Upper lobe of right lung (tissue), 1 donor: ENCODE results near the gene OR2A5. TPM values are rescaled to one million over a fixed set of nuclear protein-coding genes. Genes with fewer than 3 reads are reported as not detected.

Experiments used
- ATAC-seq: fragments of 200-7000 bp; cut with Tn5 transposase; one replicate; pipeline ENCODE4 v1.9.1; 2020; ENCODE audit warnings: mild to moderate bottlenecking, moderate library complexity
- DNase-seq: peaks from one replicate; pipeline ENCODE4 v3.0.0-alpha.2; 2020
- H3K27ac ChIP-seq: fragments of 200-600 bp; one replicate; pipeline ENCODE4 v1.8.0; 2022
- H3K27me3 ChIP-seq: fragments of 200-600 bp; one replicate; pipeline ENCODE4 v1.8.0; 2022; ENCODE audit warnings: mild to moderate bottlenecking
- H3K36me3 ChIP-seq: fragments of 200-600 bp; one replicate; pipeline ENCODE4 v1.8.0; 2022
- H3K4me1 ChIP-seq: fragments of 200-600 bp; one replicate; pipeline ENCODE4 v1.8.0; 2022
- H3K4me3 ChIP-seq: fragments of 200-600 bp; one replicate; pipeline ENCODE4 v1.8.0; 2022; ENCODE audit warnings: mild to moderate bottlenecking
- H3K9me3 ChIP-seq: fragments of 200-600 bp; one replicate; pipeline ENCODE4 v1.8.0; 2022
- intact Hi-C: fragments of 100-400 bp; cut with DNase I; formaldehyde crosslinking; loops from one replicate; pipeline ENCODE4 v1.11.0; 2022
- total RNA-seq: library from RNA; stranded (reverse); fragmentation: NEBNext Ultra II Directional; extraction: Animal tissue kit (Norgen Biotek cat#: 25700); gene quantifications from one replicate; pipeline ENCODE4 v1.2.1, GENCODE V29; 2021
- TF ChIP-seq, protein P1 (sequence below): fragments of 200-600 bp; IDR thresholded peaks from one replicate; pipeline ENCODE4 v1.8.0; 2022; ENCODE audit warnings: antibody characterized with exemption
- donor health status: DM: no; HTN: yes; CAD: no; lungs with severe emphysema.

OR2A5 gene
- total RNA-seq, 1 donor from 2014 or later, result not detected

DNA sequence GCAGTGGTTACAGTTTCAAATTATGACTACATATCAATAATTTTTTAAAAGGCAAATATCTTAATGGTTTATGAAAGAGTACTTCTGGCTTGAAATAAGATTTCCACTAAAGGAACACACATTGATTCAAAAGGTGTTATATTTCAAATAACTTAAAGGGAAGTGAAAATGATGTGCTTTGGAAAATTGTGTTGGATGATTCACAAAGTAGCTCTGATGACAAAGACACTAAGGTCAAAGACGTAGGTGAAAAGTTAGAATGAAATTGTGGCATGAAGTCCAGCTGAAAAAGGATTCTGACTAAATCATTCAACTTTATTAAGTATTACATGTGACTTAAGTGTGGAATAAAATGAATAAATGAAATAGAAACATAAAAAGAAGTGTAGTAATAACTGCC lies 20.8 kb upstream of the OR2A5 start:
- Histone ChIP-seq H3K36me3 (no peaks in the 10 kb centered on the region), H3K27ac (no peak overlapping the region), H3K27me3 (no peaks in the 10 kb centered on the region), H3K4me3 (no peak overlapping the region), H3K4me1 (no peaks in the 10 kb centered on the region), H3K9me3 (no peaks in the 10 kb centered on the region)
- TF ChIP-seq, protein P1, sequence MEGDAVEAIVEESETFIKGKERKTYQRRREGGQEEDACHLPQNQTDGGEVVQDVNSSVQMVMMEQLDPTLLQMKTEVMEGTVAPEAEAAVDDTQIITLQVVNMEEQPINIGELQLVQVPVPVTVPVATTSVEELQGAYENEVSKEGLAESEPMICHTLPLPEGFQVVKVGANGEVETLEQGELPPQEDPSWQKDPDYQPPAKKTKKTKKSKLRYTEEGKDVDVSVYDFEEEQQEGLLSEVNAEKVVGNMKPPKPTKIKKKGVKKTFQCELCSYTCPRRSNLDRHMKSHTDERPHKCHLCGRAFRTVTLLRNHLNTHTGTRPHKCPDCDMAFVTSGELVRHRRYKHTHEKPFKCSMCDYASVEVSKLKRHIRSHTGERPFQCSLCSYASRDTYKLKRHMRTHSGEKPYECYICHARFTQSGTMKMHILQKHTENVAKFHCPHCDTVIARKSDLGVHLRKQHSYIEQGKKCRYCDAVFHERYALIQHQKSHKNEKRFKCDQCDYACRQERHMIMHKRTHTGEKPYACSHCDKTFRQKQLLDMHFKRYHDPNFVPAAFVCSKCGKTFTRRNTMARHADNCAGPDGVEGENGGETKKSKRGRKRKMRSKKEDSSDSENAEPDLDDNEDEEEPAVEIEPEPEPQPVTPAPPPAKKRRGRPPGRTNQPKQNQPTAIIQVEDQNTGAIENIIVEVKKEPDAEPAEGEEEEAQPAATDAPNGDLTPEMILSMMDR, result no peak
- ATAC-seq, result no peak
- DNase-seq, result no peak
- intact Hi-C loops, result no loop called here

DNA sequence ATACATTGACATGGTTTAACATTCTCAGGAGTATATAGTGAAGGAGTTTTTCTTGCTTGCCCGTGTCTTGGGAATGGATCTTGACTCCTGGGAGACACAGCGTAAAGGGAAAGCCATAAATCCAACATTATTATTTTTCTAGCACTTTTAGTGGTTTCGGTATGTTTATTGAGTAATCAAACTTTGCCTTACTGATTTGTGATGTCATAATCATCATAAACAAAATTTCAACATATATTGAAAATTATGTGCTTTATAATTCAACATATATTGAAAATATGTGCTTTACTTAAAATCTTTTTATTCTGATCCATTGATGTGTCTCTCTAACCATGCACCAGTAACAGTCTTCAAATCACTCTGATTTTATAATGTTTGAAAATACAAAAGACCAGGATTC lies 20.2 kb upstream of the OR2A5 start:
- intact Hi-C loops, result no loop called here
- ATAC-seq (no peak), DNase-seq (no peak)
- Histone ChIP-seq H3K9me3 (no peaks in the 10 kb centered on the region), H3K27me3 (no peaks in the 10 kb centered on the region), H3K27ac (no peak overlapping the region), H3K4me1 (no peaks in the 10 kb centered on the region), H3K36me3 (no peaks in the 10 kb centered on the region), H3K4me3 (no peak overlapping the region)
- TF ChIP-seq, protein P1, result no peak

DNA sequence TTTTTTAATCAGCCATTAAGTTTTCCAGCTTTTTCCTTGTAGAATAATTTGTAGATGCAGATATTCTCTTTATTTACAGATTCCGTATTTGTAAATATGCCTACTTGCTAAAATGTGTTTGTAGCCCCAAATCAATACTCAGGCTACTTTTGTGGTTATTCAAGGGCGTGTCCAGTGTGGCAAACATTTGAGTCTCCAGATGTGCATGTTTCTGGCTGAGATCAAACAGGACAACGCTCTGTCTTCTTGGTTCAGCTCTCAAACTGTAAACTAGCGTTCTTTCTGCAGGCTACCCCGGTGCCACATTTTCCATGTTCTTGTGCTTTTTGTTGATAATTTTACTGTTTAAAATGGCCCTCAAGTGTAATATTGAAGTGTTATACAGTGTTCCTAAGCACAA lies 16.2 kb upstream of the OR2A5 start:
- H3K9me3 ChIP-seq, result no peaks in the 10 kb centered on the region
- no peak for DNase-seq

DNA sequence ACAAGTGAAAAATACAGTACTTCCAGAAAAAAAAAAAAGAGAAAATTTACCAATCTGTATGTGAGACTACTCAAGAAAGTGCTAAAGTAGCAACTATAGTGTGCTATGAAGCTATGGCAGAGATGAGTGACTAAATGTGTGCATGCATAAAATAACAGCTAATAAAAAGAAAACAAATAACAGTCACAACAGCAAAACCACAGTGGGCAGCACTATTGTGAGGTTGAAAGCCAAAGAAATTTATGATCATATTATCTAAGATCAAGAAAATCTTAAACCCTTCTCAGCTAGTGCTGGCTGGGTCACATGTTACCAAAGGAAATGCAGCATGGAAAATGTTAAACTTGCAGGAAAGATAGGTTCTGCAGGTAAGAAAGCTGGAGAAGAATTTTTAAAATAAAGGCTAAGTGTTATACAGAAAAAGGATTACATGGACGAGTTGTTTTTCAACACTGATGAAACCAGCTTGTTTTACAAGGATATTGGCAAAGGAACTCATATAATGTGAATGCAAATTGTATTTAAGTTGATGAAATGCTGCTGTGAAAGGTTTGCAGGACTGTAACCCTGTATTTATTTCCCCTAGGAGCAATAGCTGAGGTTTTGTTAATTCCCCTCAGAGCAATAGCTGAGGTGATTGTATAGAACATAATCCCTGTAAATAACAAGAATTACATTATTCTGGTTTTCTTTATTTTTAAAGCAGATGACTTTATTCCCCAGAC lies 15.6 kb upstream of the OR2A5 start:
- no peaks in the 10 kb centered on the region for H3K4me1 ChIP-seq
- TF ChIP-seq, protein P1, result no peak
- H3K4me3 ChIP-seq, result no peak overlapping the region
- DNase-seq (no peak), ATAC-seq (no peak)
- H3K27me3 ChIP-seq, result no peaks in the 10 kb centered on the region
- no peaks in the 10 kb centered on the region for H3K9me3 ChIP-seq
- no peak overlapping the region for H3K27ac ChIP-seq
- no peaks in the 10 kb centered on the region for H3K36me3 ChIP-seq
- intact Hi-C loops, result no loop called here

More for the DNA sequence above, 16.2 kb upstream of the OR2A5 start:
- intact Hi-C loops, result no loop called here
- no peak for ATAC-seq
- Histone ChIP-seq H3K4me3 (no peak overlapping the region), H3K27me3 (no peaks in the 10 kb centered on the region), H3K36me3 (no peaks in the 10 kb centered on the region), H3K27ac (no peak overlapping the region), H3K4me1 (no peaks in the 10 kb centered on the region)
- TF ChIP-seq, protein P1, result no peak

DNA sequence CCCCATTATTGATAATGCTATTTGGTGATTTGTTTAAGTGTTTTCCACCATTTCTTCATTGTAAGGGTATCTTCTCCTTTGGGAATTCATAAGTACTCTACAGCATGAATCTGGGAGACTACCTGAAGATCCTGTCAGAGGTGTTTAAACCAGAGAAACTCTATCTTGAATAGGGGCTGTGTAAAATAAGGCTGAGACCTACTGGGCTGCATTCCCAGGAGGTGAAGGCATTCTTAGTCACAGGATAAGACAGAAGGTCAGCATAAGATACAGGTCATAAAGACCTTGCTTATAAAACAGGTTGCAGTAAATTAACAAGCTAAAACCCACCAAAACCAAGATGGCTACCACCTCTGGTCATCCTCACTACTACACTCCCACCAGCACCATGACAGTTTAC lies 13.4 kb upstream of the OR2A5 start:
- Histone ChIP-seq H3K27me3 (no peaks in the 10 kb centered on the region), H3K9me3 (no peaks in the 10 kb centered on the region), H3K36me3 (no peaks in the 10 kb centered on the region), H3K27ac (no peak overlapping the region), H3K4me3 (no peak overlapping the region), H3K4me1 (no peaks in the 10 kb centered on the region)
- DNase-seq (no peak), ATAC-seq (no peak)
- TF ChIP-seq, protein P1, result no peak
- intact Hi-C loops, result no loop called here
